GM12878 (cell line): ENCODE measurements around the gene OSTN. TPM values are rescaled to one million over a fixed set of nuclear protein-coding genes. Genes with fewer than 3 reads are reported as not detected.

ENCODE experiments used
- ATAC-seq: fragments of 200-7000 bp; cut with Tn5 transposase; 3 replicates; pipeline ENCODE4 v1.9.1; 2020; ENCODE audit warnings: mild to moderate bottlenecking, moderate library complexity
- BruUV-seq: library from RNA; stranded (reverse); fragments of 400-500 nt; replicated peaks from 2 replicates; lab custom pipeline; 2021; lab: Mats Ljungman, UMichigan
- CTCF ChIA-PET: fragments of 300-600 bp; sonication (Branson Sonifier 250); formaldehyde crosslinking; extraction: SDS; loops from one replicate; lab custom pipeline; 2021; ENCODE audit warnings: inconsistent platforms; lab: Yijun Ruan, JAX
- POLR2A ChIA-PET: fragments of 350-600 bp; formaldehyde crosslinking; extraction: SDS; loops from one replicate; lab custom pipeline; 2021; ENCODE audit warnings: inconsistent platforms; lab: Charles Lee
- RAD21 ChIA-PET: fragments of 300-600 bp; sonication (Branson Sonifier 250); formaldehyde crosslinking; loops from one replicate; lab custom pipeline; 2023; ENCODE audit warnings: antibody characterized with exemption; ENCODE audit not compliant: unreplicated experiment; lab: Charles Lee
- SMC1A ChIA-PET: fragments of 300-600 bp; sonication (Branson Sonifier 250); formaldehyde crosslinking; loops from one replicate; lab custom pipeline; 2023; ENCODE audit not compliant: unreplicated experiment, uncharacterized antibody; lab: Charles Lee
- DNase-seq: peaks from one replicate; pipeline ENCODE4 v3.0.0-alpha.2; 2011; ENCODE audit warnings: low read depth, low spot score
- FAIRE-seq: peaks from 3 replicates; lab custom pipeline; 2011; peaks lifted over from hg19 to GRCh38; lab: Jason Lieb, UNC
- H2AFZ ChIP-seq: 2 replicates; pipeline ENCODE4 v1.6.0; 2011; ENCODE audit warnings: low read depth, low read length, control low read depth; ENCODE audit not compliant: control insufficient read depth
- H3K27ac ChIP-seq: 2 replicates; pipeline ENCODE4 v1.5.1; 2011; ENCODE audit warnings: control low read depth; ENCODE audit not compliant: control insufficient read depth, insufficient read depth
- H3K27me3 ChIP-seq, 2 experiments: replicated peaks in 1 of 2; 2 replicates each; pipeline versions ENCODE4 v1.6.0 to v1.6.1; 2011; ENCODE audit warnings: low read length in 1 of 2; ENCODE audit not compliant: control insufficient read depth in 2 of 2, insufficient read depth in 2 of 2
- H3K36me3 ChIP-seq, 2 experiments: 2 replicates each; pipeline ENCODE4 v1.5.1; 2011; ENCODE audit warnings: low read length in 1 of 2; ENCODE audit not compliant: control insufficient read depth in 2 of 2, insufficient read depth in 2 of 2
- H3K4me1 ChIP-seq: 2 replicates; pipeline ENCODE4 v1.6.1; 2011; ENCODE audit warnings: mild to moderate bottlenecking, low read length, moderate library complexity, mixed read lengths; ENCODE audit not compliant: control insufficient read depth, insufficient read depth
- H3K4me2 ChIP-seq: 2 replicates; pipeline ENCODE4 v1.6.0; 2011; ENCODE audit warnings: control low read depth; ENCODE audit not compliant: control insufficient read depth, insufficient read depth
- H3K4me3 ChIP-seq: fragments of 200-600 bp; sonication (generic); 2 replicates; pipeline ENCODE4 v1.5.1; 2016
- H3K79me2 ChIP-seq: 2 replicates; pipeline ENCODE4 v1.6.0; 2011; ENCODE audit warnings: low read length; ENCODE audit not compliant: control insufficient read depth, insufficient read depth
- H3K9ac ChIP-seq: 2 replicates; pipeline ENCODE4 v1.8.0; 2011; ENCODE audit warnings: low read length, control low read depth, mixed read lengths; ENCODE audit not compliant: control insufficient read depth, insufficient read depth
- H3K9me3 ChIP-seq: replicated peaks from 3 replicates; pipeline ENCODE4 v1.5.1; 2011; ENCODE audit warnings: mild to moderate bottlenecking, low read length; ENCODE audit not compliant: control insufficient read depth, insufficient read depth
- H4K20me1 ChIP-seq: 2 replicates; pipeline ENCODE4 v1.6.0; 2011; ENCODE audit not compliant: control insufficient read depth, insufficient read depth
- EZH2 ChIP-seq: IDR thresholded peaks from 2 replicates; pipeline ENCODE4 v1.6.1; 2012; ENCODE audit warnings: low read depth, mild to moderate bottlenecking, control low read depth, inconsistent platforms, low read length, borderline replicate concordance; ENCODE audit not compliant: control insufficient read depth
- PAX8 ChIP-seq: fragments of 450-650 bp; IDR thresholded peaks from 2 replicates; pipeline ENCODE4 v1.6.1; 2017; ENCODE audit warnings: mild to moderate bottlenecking, moderate library complexity
- WGBS: methylation state at CpG from one replicate; pipeline ENCODE4 v1.1.6; 2016; ENCODE audit warnings: low lambda C conversion rate; ENCODE audit not compliant: insufficient replicate concordance, insufficient coverage; ENCODE audit errors: missing lambda C conversion rate; 5-methylcytosine and 5-hydroxymethylcytosine counted together
- in situ Hi-C: fragments of 300-500 bp; cut with MboI; formaldehyde crosslinking; loops from 9 replicates; pipeline ENCODE4 v1.14.3; 2018; ENCODE audit warnings: mixed read lengths
- intact Hi-C: fragments of 100-400 bp; cut with micrococcal nuclease; formaldehyde crosslinking; loops from one replicate; pipeline ENCODE4 v1.14.2; 2022; ENCODE audit not compliant: unreplicated experiment
- polyA plus RNA-seq, 11 experiments: library from polyadenylated mRNA; depleted of rRNA in 4 of 11; unstranded in 6 of 11; stranded (reverse) in 5 of 11; fragments of >200 nt; fragmentation: Nextera tagmentation in 4 of 11; fragmentation: Illumina TruSeq in 1 of 11; extraction: Ambion mirVana in 4 of 11; extraction: Trizol in 1 of 11; gene quantifications; 1 replicate in 1 of 11; 2 replicates in 10 of 11; pipeline versions ENCODE4 v1.2.1 to v1.2.3, GENCODE V29; 2011 to 2016; ENCODE audit warnings: inconsistent platforms in 2 of 11, missing spikeins in 2 of 11, low read depth in 1 of 11
- total RNA-seq, 4 experiments: library from RNA; depleted of rRNA in 3 of 4; stranded (reverse); fragments of >200 nt in 3 of 4; fragmentation: Illumina TruSeq in 1 of 4; extraction: Trizol in 1 of 4; gene quantifications; 2 replicates each; pipeline versions ENCODE4 v1.2.1 to v1.2.3, GENCODE V29; 2013 to 2021
- TF ChIP-seq, protein P1 (sequence below): fragments of 450-650 bp; IDR thresholded peaks from 2 replicates; pipeline ENCODE4 v1.6.1; 2016; ENCODE audit warnings: mild to moderate bottlenecking, moderate library complexity, borderline replicate concordance

OSTN gene
- total and polyA plus RNA-seq, 10 of the 15 experiments (the other 5 are each of a cell fraction or from before 2014, with no cell fraction given), result 0.04 to 0.27 (median 0.06) TPM; not detected in 6

- Histone ChIP-seq H3K4me1 (peaks cover 8% of the 10 kb centered on the region; the same call in 1 of the 2 replicates), H3K36me3 (no peaks in the 10 kb centered on the region), H3K9ac (no peak overlapping the region), H3K4me2 (no peak overlapping the region), H2AFZ (no peak overlapping the region), H3K27me3 (no peaks in the 10 kb centered on the region), H3K9me3 (no peaks in the 10 kb centered on the region), H3K27ac (no peak overlapping the region), H3K79me2 (no peaks in the 10 kb centered on the region), H4K20me1 (no peaks in the 10 kb centered on the region), H3K4me3 (no peak overlapping the region)
- ChIA-PET SMC1A (interaction anchor here (2.2 to 21.5 kb wide), 7 partner anchors 7 to 95 kb away, joined by 8 to 375 read pairs (median 21); no protein-coding TSS in a partner anchor), RAD21 (interaction anchor here (0.9 to 5.2 kb wide), 8 partner anchors 10 to 98 kb away, joined by 3 to 40 read pairs (median 4); partner anchors contain the start of genes CCDC50 and UTS2B), POLR2A (interaction anchor here (0.7 kb wide), 1 partner anchor 79 kb away, joined by 3 read pairs; no protein-coding TSS in a partner anchor), CTCF (no interaction called here)
- no peak for ATAC-seq
- no peak for TF ChIP-seq PAX8
- TF ChIP-seq, protein P1, sequence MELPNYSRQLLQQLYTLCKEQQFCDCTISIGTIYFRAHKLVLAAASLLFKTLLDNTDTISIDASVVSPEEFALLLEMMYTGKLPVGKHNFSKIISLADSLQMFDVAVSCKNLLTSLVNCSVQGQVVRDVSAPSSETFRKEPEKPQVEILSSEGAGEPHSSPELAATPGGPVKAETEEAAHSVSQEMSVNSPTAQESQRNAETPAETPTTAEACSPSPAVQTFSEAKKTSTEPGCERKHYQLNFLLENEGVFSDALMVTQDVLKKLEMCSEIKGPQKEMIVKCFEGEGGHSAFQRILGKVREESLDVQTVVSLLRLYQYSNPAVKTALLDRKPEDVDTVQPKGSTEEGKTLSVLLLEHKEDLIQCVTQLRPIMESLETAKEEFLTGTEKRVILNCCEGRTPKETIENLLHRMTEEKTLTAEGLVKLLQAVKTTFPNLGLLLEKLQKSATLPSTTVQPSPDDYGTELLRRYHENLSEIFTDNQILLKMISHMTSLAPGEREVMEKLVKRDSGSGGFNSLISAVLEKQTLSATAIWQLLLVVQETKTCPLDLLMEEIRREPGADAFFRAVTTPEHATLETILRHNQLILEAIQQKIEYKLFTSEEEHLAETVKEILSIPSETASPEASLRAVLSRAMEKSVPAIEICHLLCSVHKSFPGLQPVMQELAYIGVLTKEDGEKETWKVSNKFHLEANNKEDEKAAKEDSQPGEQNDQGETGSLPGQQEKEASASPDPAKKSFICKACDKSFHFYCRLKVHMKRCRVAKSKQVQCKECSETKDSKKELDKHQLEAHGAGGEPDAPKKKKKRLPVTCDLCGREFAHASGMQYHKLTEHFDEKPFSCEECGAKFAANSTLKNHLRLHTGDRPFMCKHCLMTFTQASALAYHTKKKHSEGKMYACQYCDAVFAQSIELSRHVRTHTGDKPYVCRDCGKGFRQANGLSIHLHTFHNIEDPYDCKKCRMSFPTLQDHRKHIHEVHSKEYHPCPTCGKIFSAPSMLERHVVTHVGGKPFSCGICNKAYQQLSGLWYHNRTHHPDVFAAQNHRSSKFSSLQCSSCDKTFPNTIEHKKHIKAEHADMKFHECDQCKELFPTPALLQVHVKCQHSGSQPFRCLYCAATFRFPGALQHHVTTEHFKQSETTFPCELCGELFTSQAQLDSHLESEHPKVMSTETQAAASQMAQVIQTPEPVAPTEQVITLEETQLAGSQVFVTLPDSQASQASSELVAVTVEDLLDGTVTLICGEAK, result peak; percentile 58; the same call in 1 of the 2 replicates
- TF ChIP-seq EZH2, result no peak
- 92% methylated on average over 11 of the region's 11 CpGs for WGBS
- in situ Hi-C loops (no loop called here), intact Hi-C loops (no loop called here)
- BruUV-seq, result no TSS peak
- no peak for FAIRE-seq
- no peak for DNase-seq
These were observed 61.6 kb downstream of the OSTN start for GRCh38 chr3:191260431-191261303.
